HepG2 (cell line): Measurements from ENCODE around the gene PCGF3. TPM values are rescaled to one million over a fixed set of nuclear protein-coding genes. Genes with fewer than 3 reads are reported as not detected.

Source experiments
- CBX5 ChIP-seq: sonication (generic); formaldehyde crosslinking; IDR thresholded peaks from 2 replicates; pipeline ENCODE4 v1.4.0; 2020; ENCODE audit warnings: missing genetic modification reagents, borderline replicate concordance
- HDAC2 ChIP-seq: sonication (generic); formaldehyde crosslinking; IDR thresholded peaks from 2 replicates; pipeline ENCODE4 v1.4.0; 2020; ENCODE audit warnings: missing genetic modification reagents
- NFE2 ChIP-seq: sonication (generic); formaldehyde crosslinking; IDR thresholded peaks from 2 replicates; pipeline ENCODE4 v1.4.0; 2020; ENCODE audit warnings: missing genetic modification reagents
- PAX8 ChIP-seq: sonication (generic); formaldehyde crosslinking; IDR thresholded peaks from 2 replicates; pipeline ENCODE4 v1.8.0; 2022; ENCODE audit warnings: mild to moderate bottlenecking, missing genetic modification reagents, borderline replicate concordance
- PRDM4 ChIP-seq: sonication (generic); formaldehyde crosslinking; IDR thresholded peaks from 2 replicates; pipeline ENCODE4 v1.9.0; 2021; ENCODE audit warnings: missing genetic modification reagents, borderline replicate concordance
- RORA ChIP-seq: sonication (generic); formaldehyde crosslinking; IDR thresholded peaks from 2 replicates; pipeline ENCODE4 v1.5.0; 2020; ENCODE audit warnings: mild to moderate bottlenecking, missing genetic modification reagents, moderate library complexity
- TBX2 ChIP-seq: sonication (generic); formaldehyde crosslinking; IDR thresholded peaks from 2 replicates; pipeline ENCODE4 v1.5.0; 2020; ENCODE audit warnings: missing genetic modification reagents, mild to moderate bottlenecking, borderline replicate concordance
- ZNF251 ChIP-seq: sonication (generic); formaldehyde crosslinking; IDR thresholded peaks from 2 replicates; pipeline ENCODE4 v1.9.0; 2021; ENCODE audit warnings: mild to moderate bottlenecking, missing genetic modification reagents
- ZNF468 ChIP-seq: sonication (generic); formaldehyde crosslinking; IDR thresholded peaks from 2 replicates; pipeline ENCODE4 v1.8.0; 2022; ENCODE audit warnings: mild to moderate bottlenecking, moderate library complexity, missing genetic modification reagents
- ZNF513 ChIP-seq: sonication (generic); formaldehyde crosslinking; conservative IDR thresholded peaks from 2 replicates; pipeline ENCODE4 v1.5.0; 2020; ENCODE audit warnings: missing genetic modification reagents
- polyA plus RNA-seq, 8 experiments: library from polyadenylated mRNA; depleted of rRNA in 3 of 8; stranded (reverse) in 7 of 8; unstranded in 1 of 8; fragments of >200 nt; fragmentation: Illumina TruSeq in 4 of 8; extraction: Trizol in 4 of 8; gene quantifications; 2 replicates each; pipeline versions ENCODE4 v1.2.1 to v1.2.3, GENCODE V29; 2011 to 2016; ENCODE audit warnings: low read depth in 4 of 8, missing spikeins in 1 of 8, mixed read lengths in 1 of 8; ENCODE audit not compliant: insufficient read depth in 1 of 8
- total RNA-seq, 5 experiments: library from RNA; depleted of rRNA; stranded (reverse); fragments of >200 nt; fragmentation: Illumina TruSeq; extraction: Trizol; gene quantifications; 2 replicates each; pipeline ENCODE4 v1.2.3, GENCODE V29; 2016; ENCODE audit warnings: low read depth in 1 of 5
- TF ChIP-seq, protein P1 (sequence below): sonication (generic); formaldehyde crosslinking; IDR thresholded peaks from 2 replicates; pipeline ENCODE4 v1.4.0; 2020; ENCODE audit warnings: missing genetic modification reagents, borderline replicate concordance
- TF ChIP-seq, protein P2 (sequence below): IDR thresholded peaks from 2 replicates; pipeline ENCODE4 v1.6.1; 2016
- TF ChIP-seq, protein P3 (sequence below): sonication (generic); formaldehyde crosslinking; IDR thresholded peaks from 2 replicates; pipeline ENCODE4 v1.4.0; 2020; ENCODE audit warnings: missing genetic modification reagents, borderline replicate concordance

PCGF3 gene
- total and polyA plus RNA-seq, 2 of the 13 experiments (the other 11 are each of a cell fraction or from before 2014, with no cell fraction given) = 28.6 to 66.2 TPM

GRCh38 chr4:777520-778262 is 72.1 kb downstream of the PCGF3 start (continued):
- TF ChIP-seq, protein P1, sequence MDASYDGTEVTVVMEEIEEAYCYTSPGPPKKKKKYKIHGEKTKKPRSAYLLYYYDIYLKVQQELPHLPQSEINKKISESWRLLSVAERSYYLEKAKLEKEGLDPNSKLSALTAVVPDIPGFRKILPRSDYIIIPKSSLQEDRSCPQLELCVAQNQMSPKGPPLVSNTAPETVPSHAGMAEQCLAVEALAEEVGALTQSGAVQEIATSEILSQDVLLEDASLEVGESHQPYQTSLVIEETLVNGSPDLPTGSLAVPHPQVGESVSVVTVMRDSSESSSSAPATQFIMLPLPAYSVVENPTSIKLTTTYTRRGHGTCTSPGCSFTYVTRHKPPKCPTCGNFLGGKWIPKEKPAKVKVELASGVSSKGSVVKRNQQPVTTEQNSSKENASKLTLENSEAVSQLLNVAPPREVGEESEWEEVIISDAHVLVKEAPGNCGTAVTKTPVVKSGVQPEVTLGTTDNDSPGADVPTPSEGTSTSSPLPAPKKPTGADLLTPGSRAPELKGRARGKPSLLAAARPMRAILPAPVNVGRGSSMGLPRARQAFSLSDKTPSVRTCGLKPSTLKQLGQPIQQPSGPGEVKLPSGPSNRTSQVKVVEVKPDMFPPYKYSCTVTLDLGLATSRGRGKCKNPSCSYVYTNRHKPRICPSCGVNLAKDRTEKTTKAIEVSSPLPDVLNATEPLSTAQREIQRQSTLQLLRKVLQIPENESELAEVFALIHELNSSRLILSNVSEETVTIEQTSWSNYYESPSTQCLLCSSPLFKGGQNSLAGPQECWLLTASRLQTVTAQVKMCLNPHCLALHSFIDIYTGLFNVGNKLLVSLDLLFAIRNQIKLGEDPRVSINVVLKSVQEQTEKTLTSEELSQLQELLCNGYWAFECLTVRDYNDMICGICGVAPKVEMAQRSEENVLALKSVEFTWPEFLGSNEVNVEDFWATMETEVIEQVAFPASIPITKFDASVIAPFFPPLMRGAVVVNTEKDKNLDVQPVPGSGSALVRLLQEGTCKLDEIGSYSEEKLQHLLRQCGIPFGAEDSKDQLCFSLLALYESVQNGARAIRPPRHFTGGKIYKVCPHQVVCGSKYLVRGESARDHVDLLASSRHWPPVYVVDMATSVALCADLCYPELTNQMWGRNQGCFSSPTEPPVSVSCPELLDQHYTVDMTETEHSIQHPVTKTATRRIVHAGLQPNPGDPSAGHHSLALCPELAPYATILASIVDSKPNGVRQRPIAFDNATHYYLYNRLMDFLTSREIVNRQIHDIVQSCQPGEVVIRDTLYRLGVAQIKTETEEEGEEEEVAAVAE (CRISPR knock-in tag) = 0 out of 2 replicates have a peak, but pooled peaks have one; percentile 15
- TF ChIP-seq ZNF251 (CRISPR knock-in tag) (no peak), ZNF513 (CRISPR knock-in tag) (no peak), HDAC2 (peak; percentile 33; the same call in 1 of the 2 replicates), NFE2 (CRISPR knock-in tag) (no peak), TBX2 (peak; percentile 18; the same call in 1 of the 2 replicates), PRDM4 (CRISPR knock-in tag) (no peak), PAX8 (CRISPR knock-in tag) (no peak), RORA (CRISPR knock-in tag) (no peak), ZNF468 (CRISPR knock-in tag) (no peak), CBX5 (CRISPR knock-in tag) (no peak)
- TF ChIP-seq, protein P2, sequence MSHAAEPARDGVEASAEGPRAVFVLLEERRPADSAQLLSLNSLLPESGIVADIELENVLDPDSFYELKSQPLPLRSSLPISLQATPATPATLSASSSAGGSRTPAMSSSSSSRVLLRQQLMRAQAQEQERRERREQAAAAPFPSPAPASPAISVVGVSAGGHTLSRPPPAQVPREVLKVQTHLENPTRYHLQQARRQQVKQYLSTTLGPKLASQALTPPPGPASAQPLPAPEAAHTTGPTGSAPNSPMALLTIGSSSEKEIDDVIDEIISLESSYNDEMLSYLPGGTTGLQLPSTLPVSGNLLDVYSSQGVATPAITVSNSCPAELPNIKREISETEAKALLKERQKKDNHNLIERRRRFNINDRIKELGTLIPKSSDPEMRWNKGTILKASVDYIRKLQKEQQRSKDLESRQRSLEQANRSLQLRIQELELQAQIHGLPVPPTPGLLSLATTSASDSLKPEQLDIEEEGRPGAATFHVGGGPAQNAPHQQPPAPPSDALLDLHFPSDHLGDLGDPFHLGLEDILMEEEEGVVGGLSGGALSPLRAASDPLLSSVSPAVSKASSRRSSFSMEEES (CRISPR knock-in tag) = no peak
- TF ChIP-seq, protein P3, sequence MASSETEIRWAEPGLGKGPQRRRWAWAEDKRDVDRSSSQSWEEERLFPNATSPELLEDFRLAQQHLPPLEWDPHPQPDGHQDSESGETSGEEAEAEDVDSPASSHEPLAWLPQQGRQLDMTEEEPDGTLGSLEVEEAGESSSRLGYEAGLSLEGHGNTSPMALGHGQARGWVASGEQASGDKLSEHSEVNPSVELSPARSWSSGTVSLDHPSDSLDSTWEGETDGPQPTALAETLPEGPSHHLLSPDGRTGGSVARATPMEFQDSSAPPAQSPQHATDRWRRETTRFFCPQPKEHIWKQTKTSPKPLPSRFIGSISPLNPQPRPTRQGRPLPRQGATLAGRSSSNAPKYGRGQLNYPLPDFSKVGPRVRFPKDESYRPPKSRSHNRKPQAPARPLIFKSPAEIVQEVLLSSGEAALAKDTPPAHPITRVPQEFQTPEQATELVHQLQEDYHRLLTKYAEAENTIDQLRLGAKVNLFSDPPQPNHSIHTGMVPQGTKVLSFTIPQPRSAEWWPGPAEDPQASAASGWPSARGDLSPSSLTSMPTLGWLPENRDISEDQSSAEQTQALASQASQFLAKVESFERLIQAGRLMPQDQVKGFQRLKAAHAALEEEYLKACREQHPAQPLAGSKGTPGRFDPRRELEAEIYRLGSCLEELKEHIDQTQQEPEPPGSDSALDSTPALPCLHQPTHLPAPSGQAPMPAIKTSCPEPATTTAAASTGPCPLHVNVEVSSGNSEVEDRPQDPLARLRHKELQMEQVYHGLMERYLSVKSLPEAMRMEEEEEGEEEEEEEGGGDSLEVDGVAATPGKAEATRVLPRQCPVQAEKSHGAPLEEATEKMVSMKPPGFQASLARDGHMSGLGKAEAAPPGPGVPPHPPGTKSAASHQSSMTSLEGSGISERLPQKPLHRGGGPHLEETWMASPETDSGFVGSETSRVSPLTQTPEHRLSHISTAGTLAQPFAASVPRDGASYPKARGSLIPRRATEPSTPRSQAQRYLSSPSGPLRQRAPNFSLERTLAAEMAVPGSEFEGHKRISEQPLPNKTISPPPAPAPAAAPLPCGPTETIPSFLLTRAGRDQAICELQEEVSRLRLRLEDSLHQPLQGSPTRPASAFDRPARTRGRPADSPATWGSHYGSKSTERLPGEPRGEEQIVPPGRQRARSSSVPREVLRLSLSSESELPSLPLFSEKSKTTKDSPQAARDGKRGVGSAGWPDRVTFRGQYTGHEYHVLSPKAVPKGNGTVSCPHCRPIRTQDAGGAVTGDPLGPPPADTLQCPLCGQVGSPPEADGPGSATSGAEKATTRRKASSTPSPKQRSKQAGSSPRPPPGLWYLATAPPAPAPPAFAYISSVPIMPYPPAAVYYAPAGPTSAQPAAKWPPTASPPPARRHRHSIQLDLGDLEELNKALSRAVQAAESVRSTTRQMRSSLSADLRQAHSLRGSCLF (CRISPR knock-in tag) = no peak
